Heart left ventricle (tissue), 16 donors: Measurements from ENCODE around the gene NPHP4. TPM values are rescaled to one million over a fixed set of nuclear protein-coding genes. Genes with fewer than 3 reads are reported as not detected.

Experiments used
- ATAC-seq, 4 donors: fragments of 200-7000 bp; cut with Tn5 transposase; one replicate each; pipeline ENCODE4 v1.9.1; 2020 to 2022; ENCODE audit warnings: moderate library complexity in 4 of 4, mild to moderate bottlenecking in 3 of 4, moderate number of reproducible peaks in 1 of 4
- DNase-seq, 5 donors: peaks; one replicate each; pipeline ENCODE4 v3.0.0-alpha.2; 2020
- H3K27ac ChIP-seq, 12 donors: fragments of 200-600 bp; sonication (generic) in 4 of 12; one replicate each; pipeline versions ENCODE4 v1.5.0 to v1.8.0; 2016 to 2022; ENCODE audit warnings: mild to moderate bottlenecking in 2 of 12
- H3K27me3 ChIP-seq, 9 donors: fragments of 200-600 bp; sonication (generic) in 2 of 9; one replicate each; pipeline versions ENCODE4 v1.5.1 to v1.8.0; 2016 to 2022; ENCODE audit warnings: mild to moderate bottlenecking in 3 of 9
- H3K36me3 ChIP-seq, 9 donors: fragments of 200-600 bp; sonication (generic) in 2 of 9; one replicate each; pipeline versions ENCODE4 v1.5.0 to v1.8.0; 2018 to 2022; ENCODE audit warnings: mild to moderate bottlenecking in 2 of 9
- H3K4me1 ChIP-seq, 12 donors: fragments of 200-600 bp; sonication (generic) in 4 of 12; one replicate each; pipeline versions ENCODE4 v1.5.0 to v1.8.0; 2016 to 2022; ENCODE audit warnings: mild to moderate bottlenecking in 3 of 12
- H3K4me3 ChIP-seq, 12 donors: fragments of 200-600 bp; sonication (generic) in 4 of 12; one replicate each; pipeline versions ENCODE4 v1.5.0 to v1.8.0; 2017 to 2022; ENCODE audit warnings: mild to moderate bottlenecking in 9 of 12, moderate library complexity in 4 of 12
- H3K9me3 ChIP-seq, 12 donors: fragments of 200-600 bp; sonication (generic) in 4 of 12; one replicate each; pipeline versions ENCODE4 v1.5.0 to v1.8.0; 2016 to 2022; ENCODE audit warnings: mild to moderate bottlenecking in 1 of 12
- POLR2A ChIP-seq, 2 donors: fragments of 450-650 bp; IDR thresholded peaks; one replicate each; pipeline ENCODE4 v1.6.1; 2017; ENCODE audit warnings: antibody characterized with exemption in 2 of 2, mild to moderate bottlenecking in 2 of 2, moderate library complexity in 2 of 2
- WGBS, 4 donors: extraction: QIAGEN DNeasy Blood & Tissue Kit in 2 of 4; methylation state at CpG; one replicate each; pipeline versions ENCODE4 v1.1.5 to v1.1.7; 2013 to 2018; 5-methylcytosine and 5-hydroxymethylcytosine counted together
- intact Hi-C, 10 donors: fragments of 100-400 bp; cut with DNase I; formaldehyde crosslinking; loops; one replicate each; pipeline versions ENCODE4 v1.11.1 to v1.14.2; 2022
- polyA plus RNA-seq, 2 donors: library from polyadenylated mRNA; stranded (reverse); fragments of 200-250 nt; gene quantifications; one replicate each; pipeline ENCODE4 v1.2.3, GENCODE V29; 2013
- total RNA-seq, 9 donors: library from RNA; depleted of rRNA in 2 of 9; stranded (reverse); fragments of >200 nt in 2 of 9; fragmentation: NEBNext Ultra II Directional in 3 of 9; extraction: Animal tissue kit (Norgen Biotek cat#: 25700) in 3 of 9; gene quantifications; one replicate each; pipeline versions ENCODE4 v1.1.0 to v1.2.4, GENCODE V29; 2016 to 2023
- TF ChIP-seq, protein P1 (sequence below), 12 donors: fragments of 200-600 bp; sonication (generic) in 4 of 12; IDR thresholded peaks; one replicate each; pipeline versions ENCODE4 v1.5.0 to v1.8.0; 2018 to 2022; ENCODE audit warnings: antibody characterized with exemption in 12 of 12, mild to moderate bottlenecking in 5 of 12
- donor health status: ischemic (EF 13 %, LVEDD 7.1; RV severe dilation, severe dysfunction).
- donor health status: healthy with polysubstance abuse.
- donor health status: DM: no; HTN: yes; CAD: no.
- donor health status: DM: no; HTN: no; CAD: no.
- donor health status: ischemic (EF 25% LVEDD 6.9; RV normal size, moderate dysfunction).
- donor health status: ischemic (EF 25% LVEDD 5.7; RV mildly dilated, moderate dysfunction).
- donor health status: healthy.
- donor health status: DM: yes; HTN: yes; CAD: no.
- donor health status: ischemic (EF 35%, LVEDD 5.7; RV mildly dilated, moderate dysfunction).
- donor health status: nonischemic (EF 11% LVEDD 7.7; RV severe dilation, severe dysfunction).
- donor health status: DM: yes; HTN: yes; CAD: no.
- donor health status: PGD.
- donor health status: ischemic (EF 29% LVEDD 5.4; RV normal size, mild dysfunction).
- donor health status: nonischemic (EF 23%, LVEDD 6.1; RV moderate dilation, normal function).

Gene NPHP4
- total and polyA plus RNA-seq, 11 donors: 2.1 to 6.3 (median 3.1) TPM

DNA sequence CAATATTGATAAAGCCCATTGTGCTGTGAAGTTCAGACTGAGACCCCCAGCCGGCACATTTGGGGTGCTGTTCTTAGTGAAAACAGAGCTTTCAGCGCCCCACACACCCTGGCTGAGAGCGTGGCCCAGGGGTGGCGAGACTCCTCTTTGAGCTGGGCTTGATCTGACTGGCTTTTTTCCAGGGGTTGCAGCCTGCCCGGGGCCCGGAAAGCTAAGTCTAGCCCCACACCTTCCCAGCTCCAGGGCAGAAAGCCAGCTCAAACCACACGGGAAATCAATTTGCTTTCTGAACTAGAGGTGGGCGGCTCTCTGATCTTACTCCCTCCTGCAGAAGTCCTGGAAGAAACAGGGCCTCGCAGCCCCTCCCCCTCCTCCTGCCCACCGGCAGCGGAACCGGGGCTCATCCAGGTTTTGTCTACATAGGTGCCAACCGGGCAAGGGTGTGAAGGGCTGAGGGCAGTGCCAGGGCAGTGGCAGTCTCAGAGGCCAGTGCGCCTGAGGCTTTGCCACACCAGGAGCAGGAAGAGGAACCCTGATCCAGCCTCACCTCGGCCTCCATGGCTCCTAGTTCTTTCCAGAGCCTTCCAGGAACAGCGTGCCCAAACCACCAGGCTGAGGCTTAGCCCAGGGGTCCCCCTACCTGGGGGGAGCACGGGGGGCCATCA, 155.3 kb downstream of the NPHP4 start:
- H3K27ac ChIP-seq: no peak overlapping the region
- ATAC-seq: no peak
- peaks cover 0 to 52% (median 6%) of the 10 kb centered on the region in 9 donors for H3K27me3 ChIP-seq
- intact Hi-C loops: no loop called here
- H3K36me3 ChIP-seq: no peaks in the 10 kb centered on the region
- TF ChIP-seq, protein P1, sequence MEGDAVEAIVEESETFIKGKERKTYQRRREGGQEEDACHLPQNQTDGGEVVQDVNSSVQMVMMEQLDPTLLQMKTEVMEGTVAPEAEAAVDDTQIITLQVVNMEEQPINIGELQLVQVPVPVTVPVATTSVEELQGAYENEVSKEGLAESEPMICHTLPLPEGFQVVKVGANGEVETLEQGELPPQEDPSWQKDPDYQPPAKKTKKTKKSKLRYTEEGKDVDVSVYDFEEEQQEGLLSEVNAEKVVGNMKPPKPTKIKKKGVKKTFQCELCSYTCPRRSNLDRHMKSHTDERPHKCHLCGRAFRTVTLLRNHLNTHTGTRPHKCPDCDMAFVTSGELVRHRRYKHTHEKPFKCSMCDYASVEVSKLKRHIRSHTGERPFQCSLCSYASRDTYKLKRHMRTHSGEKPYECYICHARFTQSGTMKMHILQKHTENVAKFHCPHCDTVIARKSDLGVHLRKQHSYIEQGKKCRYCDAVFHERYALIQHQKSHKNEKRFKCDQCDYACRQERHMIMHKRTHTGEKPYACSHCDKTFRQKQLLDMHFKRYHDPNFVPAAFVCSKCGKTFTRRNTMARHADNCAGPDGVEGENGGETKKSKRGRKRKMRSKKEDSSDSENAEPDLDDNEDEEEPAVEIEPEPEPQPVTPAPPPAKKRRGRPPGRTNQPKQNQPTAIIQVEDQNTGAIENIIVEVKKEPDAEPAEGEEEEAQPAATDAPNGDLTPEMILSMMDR (IDR thresholded peaks at IDR 0.05): no peak
- no peak for TF ChIP-seq POLR2A (IDR thresholded peaks at IDR 0.05)
- 22 to 43% (median 39%) methylated on average over 4 to 17 of the region's 17 CpGs for WGBS, 4 donors
- no peak for DNase-seq
- no peaks in the 10 kb centered on the region for H3K9me3 ChIP-seq
- no peaks in the 10 kb centered on the region for H3K4me1 ChIP-seq
- H3K4me3 ChIP-seq: no peak overlapping the region

DNA sequence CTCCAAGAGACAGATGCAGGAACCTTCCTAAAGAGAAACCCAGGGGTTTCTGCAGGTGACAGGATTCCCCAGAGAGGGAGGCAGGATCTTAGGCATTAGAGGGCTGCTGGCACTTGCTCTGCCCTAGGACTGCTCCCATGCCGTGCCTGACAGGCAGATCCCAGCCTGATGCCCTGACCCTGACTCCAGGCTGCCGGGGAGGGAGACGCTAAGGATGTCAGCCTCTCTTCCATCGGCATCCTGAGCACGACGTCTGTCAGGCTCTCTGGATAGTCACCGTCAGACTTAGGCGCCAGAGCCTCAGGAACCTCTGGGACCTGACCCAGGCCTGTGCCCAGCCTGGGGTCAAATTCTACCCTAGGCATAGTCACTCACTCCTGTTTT, 157.1 kb downstream of the NPHP4 start:
- Histone ChIP-seq H3K27me3 (peaks cover 0 to 64% (median 14%) of the 10 kb centered on the region in 9 donors), H3K4me3 (no peak overlapping the region), H3K27ac (no peak overlapping the region), H3K4me1 (no peaks in the 10 kb centered on the region), H3K9me3 (no peaks in the 10 kb centered on the region), H3K36me3 (no peaks in the 10 kb centered on the region)
- ATAC-seq: no peak
- DNase-seq: no peak
- intact Hi-C loops: no loop called here
- TF ChIP-seq POLR2A (IDR thresholded peaks at IDR 0.05): no peak
- TF ChIP-seq, protein P1 (IDR thresholded peaks at IDR 0.05): no peak
- WGBS, 4 donors: 35 to 51% (median 39%) methylated on average over 7 to 8 of the region's 8 CpGs

DNA sequence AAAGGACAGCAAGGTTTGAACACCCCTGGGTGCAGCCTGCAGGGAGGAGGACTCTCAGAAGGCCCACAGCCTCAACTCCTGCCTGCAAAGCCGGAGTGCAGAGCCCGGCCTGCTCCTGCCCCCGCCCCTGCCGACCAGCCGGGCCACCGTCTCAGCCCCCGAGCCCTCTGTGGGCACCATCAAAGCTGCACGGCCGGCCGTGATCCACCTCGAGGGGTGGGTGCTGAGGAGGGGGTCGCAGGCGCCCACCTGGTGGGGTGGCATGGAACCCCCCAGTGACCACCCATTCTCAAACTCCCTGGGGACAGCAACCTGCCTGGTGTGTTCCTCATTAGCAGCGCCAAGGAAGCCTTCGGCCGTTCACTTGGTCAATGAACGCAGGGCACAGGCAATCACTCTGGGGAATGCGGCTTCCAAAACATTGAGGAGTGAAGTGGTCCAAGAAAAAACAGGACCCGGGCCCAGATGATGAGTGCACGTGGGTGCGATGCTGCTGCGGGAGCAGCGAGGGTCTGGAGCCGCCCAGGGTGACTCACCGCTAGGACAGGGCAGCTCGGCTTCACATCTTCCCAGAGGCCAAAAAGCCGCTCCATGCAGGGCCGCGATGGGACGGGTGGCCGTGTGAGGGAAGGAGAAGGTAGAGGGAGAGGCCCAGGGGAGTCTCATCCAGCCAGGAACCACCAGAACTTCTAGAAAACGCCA, 157.6 kb downstream of the NPHP4 start:
- Histone ChIP-seq H3K4me3 (no peak overlapping the region), H3K4me1 (no peaks in the 10 kb centered on the region), H3K27me3 (peaks cover 0 to 64% (median 14%) of the 10 kb centered on the region in 9 donors), H3K9me3 (no peaks in the 10 kb centered on the region), H3K36me3 (no peaks in the 10 kb centered on the region), H3K27ac (no peak overlapping the region)
- WGBS, 4 donors: 76 to 79% (median 77%) methylated on average over 27 to 32 of the region's 32 CpGs
- no peak for DNase-seq
- ATAC-seq: no peak
- TF ChIP-seq, protein P1 (IDR thresholded peaks at IDR 0.05): no peak
- TF ChIP-seq POLR2A (IDR thresholded peaks at IDR 0.05): no peak
- intact Hi-C loops: no loop called here

DNA sequence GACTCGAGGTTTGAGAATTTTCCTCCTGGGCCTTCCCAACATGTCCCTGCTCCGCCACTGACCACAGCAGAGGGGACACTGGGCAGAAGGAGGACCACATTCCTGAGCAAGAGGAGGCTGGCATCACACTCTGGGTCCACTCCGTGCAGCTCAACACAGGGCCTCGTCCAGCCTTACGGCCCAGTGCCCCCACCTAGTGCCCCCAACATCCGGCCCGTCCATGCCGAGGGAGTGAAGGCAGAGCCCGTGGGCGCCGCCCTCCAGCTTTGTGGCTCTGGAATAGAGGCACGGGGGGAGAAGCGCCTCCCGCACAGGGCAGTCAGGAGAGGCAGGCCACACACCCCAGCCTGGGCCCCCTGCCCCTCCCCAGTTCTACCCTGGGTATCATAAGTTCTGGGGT, 158.3 kb downstream of the NPHP4 start:
- no peak for DNase-seq

More for the DNA sequence above, 158.3 kb downstream of the NPHP4 start:
- ATAC-seq: no peak
- 80 to 86% (median 83%) methylated on average over 5 to 14 of the region's 14 CpGs for whole genome bisulfite sequencing, 4 donors
- H3K4me3 ChIP-seq: no peak overlapping the region
- no peaks in the 10 kb centered on the region for H3K4me1 ChIP-seq
- intact Hi-C loops: no loop called here
- H3K9me3 ChIP-seq: no peaks in the 10 kb centered on the region
- no peak overlapping the region for H3K27ac ChIP-seq
- H3K36me3 ChIP-seq: no peaks in the 10 kb centered on the region
- H3K27me3 ChIP-seq: peaks cover 0 to 64% (median 14%) of the 10 kb centered on the region in 9 donors
- TF ChIP-seq, protein P1 (IDR thresholded peaks at IDR 0.05): no peak
- TF ChIP-seq POLR2A (IDR thresholded peaks at IDR 0.05): no peak
